Right lobe of liver (tissue), 4 donors: Measurements from ENCODE around the gene TNFAIP8.

Experiments
- CTCF ChIP-seq, 4 donors: fragments of 200-600 bp in 3 of 4; fragments of 450-650 bp in 1 of 4; IDR thresholded peaks; one replicate each; pipeline versions ENCODE4 v1.5.1 to v1.8.0; 2016 to 2022; ENCODE audit warnings: antibody characterized with exemption in 4 of 4, mild to moderate bottlenecking in 2 of 4
- POLR2A ChIP-seq: fragments of 450-650 bp; IDR thresholded peaks from one replicate; pipeline ENCODE4 v1.6.1; 2017; ENCODE audit warnings: antibody characterized with exemption, mild to moderate bottlenecking
- donor health status: DM: no; HTN: no; CAD: no.
- donor health status: DM: no; HTN: no; CAD: no.
- donor health status: DM: no; HTN: yes; CAD: no.

GRCh38 chr5:119402081-119402480 is 46.3 kb downstream of the TNFAIP8 start:
- no peak for TF ChIP-seq CTCF (IDR thresholded peaks at IDR 0.05)
- TF ChIP-seq POLR2A = no peak
